Stimulated activated CD4-positive, alpha-beta T cell treated with anti-CD3 and anti-CD28 coated beads, TNF-alpha, amount 100 ng/mL, for 48 hours (primary cell): ENCODE measurements around the gene KIF26A.
"Not testable (repeated sequence)": the region's sequence is repeated elsewhere in the genome, so short reads cannot be mapped to it uniquely, and the experiment has no call there.

ENCODE experiments used
- DNase-seq, 3 donors: peaks; one replicate each; pipeline ENCODE4 v3.0.0-alpha.2; 2020; ENCODE audit warnings: low read depth in 3 of 3

The KIF26A gene

GRCh38 chr14:104143521-104144452, 5.4 kb downstream of the KIF26A start:
- no peak for DNase-seq

GRCh38 chr14:104144453-104144790, 6.0 kb downstream of the KIF26A start:
- DNase-seq, result no peak

GRCh38 chr14:104144911-104145825, 6.8 kb downstream of the KIF26A start:
- DNase-seq, result no peak

GRCh38 chr14:104145826-104146601, 7.6 kb downstream of the KIF26A start:
- DNase-seq, result no peak

GRCh38 chr14:104146651-104147345, 8.4 kb downstream of the KIF26A start:
- no peak for DNase-seq

GRCh38 chr14:104147346-104148125, 9.1 kb downstream of the KIF26A start:
- DNase-seq, result no peak

GRCh38 chr14:104148433-104149277, 10.3 kb downstream of the KIF26A start:
- DNase-seq, result no peak

- DNase-seq, result no peak
These were observed 10.8 kb downstream of the KIF26A start for GRCh38 chr14:104149278-104149595.

- DNase-seq, result peak in 1 of 3 donors; percentile 19
These were observed 11.3 kb downstream of the KIF26A start for GRCh38 chr14:104149617-104150135.

- no peak for DNase-seq
These were observed 12.0 kb downstream of the KIF26A start for GRCh38 chr14:104150136-104151025.

GRCh38 chr14:104151026-104151381, 12.6 kb downstream of the KIF26A start:
- no peak for DNase-seq

GRCh38 chr14:104151566-104152245, 13.3 kb downstream of the KIF26A start:
- no peak for DNase-seq

- no peak for DNase-seq
These were observed 13.8 kb downstream of the KIF26A start for GRCh38 chr14:104152246-104152575.

- no peak for DNase-seq
These were observed 14.5 kb downstream of the KIF26A start for GRCh38 chr14:104152686-104153393.

- not testable (repeated sequence) for DNase-seq
These were observed 15.0 kb downstream of the KIF26A start for GRCh38 chr14:104153394-104153755.

- DNase-seq, result no peak
These were observed 15.9 kb downstream of the KIF26A start for GRCh38 chr14:104154246-104154645.

- no peak for DNase-seq
These were observed 17.1 kb downstream of the KIF26A start for GRCh38 chr14:104155513-104155912.
